Endothelial cell (in vitro differentiated cells): ENCODE measurements around the gene GLUL. TPM values are rescaled to one million over a fixed set of nuclear protein-coding genes. Genes with fewer than 3 reads are reported as not detected.

Experiments
- DNase-seq: peaks from one replicate; pipeline ENCODE4 v3.0.0; 2021; ENCODE audit warnings: low spot score
- H3K27ac Mint-ChIP-seq: one replicate; pipeline ENCODE4 v1.8.0; 2021; ENCODE audit warnings: mixed read lengths, inconsistent platforms; ENCODE audit not compliant: unreplicated experiment
- H3K27me3 Mint-ChIP-seq: one replicate; pipeline ENCODE4 v1.8.0; 2021; ENCODE audit warnings: mild to moderate bottlenecking, moderate library complexity, mixed read lengths, inconsistent platforms; ENCODE audit not compliant: unreplicated experiment
- H3K36me3 Mint-ChIP-seq: one replicate; pipeline ENCODE4 v1.8.0; 2021; ENCODE audit warnings: mild to moderate bottlenecking, low read depth, mixed read lengths, inconsistent platforms; ENCODE audit not compliant: unreplicated experiment
- H3K4me1 Mint-ChIP-seq: one replicate; pipeline ENCODE4 v1.8.0; 2021; ENCODE audit warnings: mild to moderate bottlenecking, mixed read lengths, inconsistent platforms; ENCODE audit not compliant: unreplicated experiment
- H3K4me3 Mint-ChIP-seq: one replicate; pipeline ENCODE4 v1.8.0; 2021; ENCODE audit warnings: mild to moderate bottlenecking, mixed read lengths, inconsistent platforms; ENCODE audit not compliant: unreplicated experiment
- H3K9me3 Mint-ChIP-seq: one replicate; pipeline ENCODE4 v1.8.0; 2021; ENCODE audit warnings: mixed read lengths, inconsistent platforms; ENCODE audit not compliant: unreplicated experiment
- CTCF ChIP-seq: fragments of 200-600 bp; sonication (generic); IDR thresholded peaks from one replicate; pipeline ENCODE4 v1.5.0; 2021; ENCODE audit warnings: antibody characterized with exemption; ENCODE audit not compliant: unreplicated experiment
- total RNA-seq: library from RNA; stranded (reverse); fragmentation: NEBNext Ultra II Directional; extraction: Animal tissue kit (Norgen Biotek cat#: 25700); gene quantifications from one replicate; pipeline ENCODE4 v1.2.1, GENCODE V29; 2021; ENCODE audit not compliant: unreplicated experiment

The GLUL gene
- total RNA-seq, 1 donor from 2014 or later = 472 TPM

- peaks cover 36% of the 10 kb centered on the region for H3K4me1 Mint-ChIP-seq
- peak overlapping the region; percentile 100 for H3K4me3 Mint-ChIP-seq
- no peak for TF ChIP-seq CTCF
- H3K27ac Mint-ChIP-seq = no peak overlapping the region
- no peaks in the 10 kb centered on the region for H3K9me3 Mint-ChIP-seq
- H3K36me3 Mint-ChIP-seq = peaks cover 64% of the 10 kb centered on the region
- H3K27me3 Mint-ChIP-seq = peaks cover 13% of the 10 kb centered on the region
- no peak for DNase-seq
Measured at GRCh38 chr1:182388392-182389134, 3.0 kb downstream of the GLUL start.

- peak overlapping the region; percentile 100 for H3K4me3 Mint-ChIP-seq
- H3K27me3 Mint-ChIP-seq = peaks cover 11% of the 10 kb centered on the region
- no peak for TF ChIP-seq CTCF
- no peak for DNase-seq
- H3K9me3 Mint-ChIP-seq = no peaks in the 10 kb centered on the region
- peaks cover 32% of the 10 kb centered on the region for H3K4me1 Mint-ChIP-seq
- H3K36me3 Mint-ChIP-seq = peaks cover 69% of the 10 kb centered on the region
- H3K27ac Mint-ChIP-seq = no peak overlapping the region
Measured at GRCh38 chr1:182387566-182387965, 4.0 kb downstream of the GLUL start.

GRCh38 chr1:182386980-182387379, 4.6 kb downstream of the GLUL start:
- Mint-ChIP-seq H3K27ac (no peak overlapping the region), H3K4me1 (peaks cover 30% of the 10 kb centered on the region), H3K4me3 (peak overlapping the region; percentile 100), H3K9me3 (no peaks in the 10 kb centered on the region), H3K27me3 (peaks cover 11% of the 10 kb centered on the region), H3K36me3 (peaks cover 74% of the 10 kb centered on the region)
- no peak for DNase-seq
- TF ChIP-seq CTCF = no peak

GRCh38 chr1:182385885-182386853, 5.4 kb downstream of the GLUL start:
- H3K9me3 Mint-ChIP-seq = no peaks in the 10 kb centered on the region
- no peak for TF ChIP-seq CTCF
- peaks cover 30% of the 10 kb centered on the region for H3K4me1 Mint-ChIP-seq
- peaks cover 11% of the 10 kb centered on the region for H3K27me3 Mint-ChIP-seq
- peaks cover 79% of the 10 kb centered on the region for H3K36me3 Mint-ChIP-seq
- no peak overlapping the region for H3K27ac Mint-ChIP-seq
- H3K4me3 Mint-ChIP-seq = peak overlapping the region; percentile 65
- no peak for DNase-seq
